Fibroblast of skin of right quadriceps (primary cell): ENCODE results near the gene NUB1.

Experiments
- DNase-seq: peaks from one replicate; pipeline ENCODE4 v3.0.0-alpha.2; 2013

NUB1 gene

DNA sequence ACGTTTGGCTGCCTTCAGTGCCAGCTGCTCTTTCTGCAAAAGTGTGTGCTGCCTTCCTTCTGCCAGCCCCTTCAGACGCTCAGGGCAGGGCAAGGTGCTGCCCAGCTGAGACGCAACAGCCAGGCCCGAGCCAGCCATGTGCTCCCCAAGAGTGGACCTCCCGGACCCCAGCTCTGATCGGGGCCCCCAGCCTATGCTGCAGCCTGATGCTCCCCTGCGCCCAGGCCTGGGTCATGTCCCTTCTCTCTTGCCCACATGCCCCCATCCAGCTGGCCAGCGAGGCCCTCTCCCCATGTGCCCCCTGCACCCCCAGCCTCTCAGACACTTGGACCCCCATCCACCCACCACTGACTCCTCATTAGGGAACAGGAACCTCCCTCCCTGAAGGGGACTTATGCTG is 50.4 kb downstream of the NUB1 start:
- no peak for DNase-seq

- no peak for DNase-seq
Observed at GRCh38 chr7:151392426-151392825, 50.8 kb downstream of the NUB1 start.

GRCh38 chr7:151393031-151393977 is 51.7 kb downstream of the NUB1 start:
- no peak for DNase-seq

DNA sequence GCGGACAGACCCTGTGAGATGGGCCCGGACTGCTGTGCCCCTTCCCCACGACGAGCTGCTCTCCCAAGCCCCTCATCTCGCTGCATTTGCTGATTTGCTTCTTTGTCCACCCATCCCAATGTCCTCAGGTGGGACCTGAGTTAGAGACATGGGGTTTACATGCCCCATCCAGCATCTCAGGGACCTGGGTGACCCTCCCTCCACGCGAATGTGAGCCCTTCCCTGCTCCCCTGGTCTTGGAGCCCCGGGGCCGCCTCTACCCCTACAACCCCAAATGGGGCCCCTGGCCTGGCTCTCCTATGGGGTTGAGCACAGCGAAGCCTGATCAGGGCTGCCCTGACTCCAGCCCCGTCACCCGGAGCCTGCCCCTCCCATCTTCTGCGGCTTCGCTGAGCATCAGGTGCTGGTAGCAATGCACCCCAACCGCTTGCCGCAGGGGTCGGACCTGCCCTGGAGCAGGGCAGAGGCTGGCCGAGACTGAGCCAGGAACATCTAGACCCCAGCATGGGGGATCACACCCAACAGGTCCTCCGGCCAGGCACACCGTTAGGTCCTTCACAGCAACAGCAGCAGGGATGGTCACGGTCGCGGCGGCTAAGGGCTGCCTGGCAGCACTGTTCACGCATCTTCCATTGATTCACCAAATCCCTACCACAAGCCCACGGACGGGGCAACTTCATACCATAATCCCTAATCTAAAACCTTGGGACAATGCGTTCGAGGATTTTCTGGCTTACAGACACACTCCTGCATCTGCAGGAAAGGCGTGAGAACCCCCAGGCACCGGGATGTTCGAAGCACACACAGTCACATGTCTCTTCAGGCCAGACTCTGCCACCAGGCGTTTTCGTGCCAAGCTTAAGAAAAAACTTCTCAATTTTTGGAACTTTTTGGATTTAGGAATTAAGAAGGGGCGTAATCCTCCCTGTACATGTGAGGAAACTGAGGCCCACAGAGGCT is 52.7 kb downstream of the NUB1 start:
- DNase-seq = no peak

DNA sequence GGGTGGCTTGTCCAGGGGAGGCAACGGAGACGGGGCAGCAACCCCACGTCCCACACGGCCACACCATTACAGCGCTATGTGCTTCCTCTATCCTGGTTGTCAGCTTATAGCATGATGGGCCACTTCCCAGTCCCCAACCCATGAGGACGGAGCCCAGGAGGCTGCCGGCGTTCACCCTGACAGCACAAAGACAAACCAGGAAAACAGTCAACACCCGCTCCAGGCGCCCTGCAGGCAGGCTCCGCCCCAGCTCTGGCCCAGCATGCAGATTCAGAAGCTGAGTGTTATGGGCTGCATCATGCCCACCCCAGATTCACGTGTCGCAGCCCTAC is 53.4 kb downstream of the NUB1 start:
- DNase-seq = no peak

- no peak for DNase-seq
Observed at GRCh38 chr7:151396328-151396970, 54.8 kb downstream of the NUB1 start.

DNA sequence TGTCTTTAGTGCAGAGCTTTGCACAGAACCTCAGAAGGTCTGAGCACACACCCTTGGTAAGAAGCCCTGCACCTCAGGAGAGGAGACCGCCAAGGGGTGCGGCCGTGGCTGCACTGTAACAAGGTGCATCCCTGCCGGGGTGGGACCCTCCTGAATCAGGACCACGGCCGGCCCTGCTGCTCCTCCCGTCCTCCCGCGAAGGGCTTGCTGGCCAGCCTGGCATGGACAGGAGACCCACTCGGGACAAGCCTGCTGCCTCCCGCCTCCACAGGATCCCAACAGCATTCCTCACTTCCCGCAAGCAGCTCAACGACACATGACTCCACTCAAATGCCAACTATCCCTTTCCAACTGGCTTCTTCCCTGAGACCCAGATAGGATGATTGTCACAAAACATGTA is 55.4 kb downstream of the NUB1 start:
- DNase-seq = no peak

GRCh38 chr7:151398446-151399304 is 57.1 kb downstream of the NUB1 start:
- no peak for DNase-seq

DNA sequence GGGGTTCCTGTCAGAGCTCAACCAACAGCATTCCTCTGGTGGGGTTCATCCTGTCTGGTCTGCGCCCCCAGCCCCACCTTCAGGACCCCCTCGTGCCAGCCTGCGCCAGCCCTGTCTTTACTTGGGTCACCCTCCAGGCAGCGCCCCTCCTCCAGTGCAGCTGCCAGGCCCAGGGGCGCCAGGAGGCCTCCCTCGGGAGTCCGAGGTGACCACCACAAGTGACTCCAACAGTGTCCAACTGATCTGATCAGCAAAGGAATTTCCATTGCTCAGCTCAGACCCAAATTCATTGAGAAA is 57.6 kb downstream of the NUB1 start:
- no peak for DNase-seq

DNA sequence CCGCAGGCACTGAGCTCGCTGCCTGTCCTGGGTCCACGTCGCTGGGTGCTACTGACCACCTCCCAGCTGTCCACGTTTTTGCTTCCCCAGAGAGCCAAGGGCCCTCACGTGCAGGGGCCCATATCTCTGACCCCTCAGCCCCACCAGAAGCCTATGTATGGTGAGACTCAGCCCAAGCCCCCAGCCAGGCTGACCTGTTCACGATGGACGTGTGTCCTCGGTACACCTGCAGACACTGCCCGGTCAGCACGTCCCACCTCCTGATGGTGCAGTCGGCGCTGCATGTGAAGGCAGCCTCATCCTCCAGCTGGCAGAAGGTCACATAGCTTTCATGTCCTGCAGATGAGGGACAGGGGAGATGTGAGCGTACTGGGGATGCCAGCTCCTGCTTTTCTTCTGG is 58.3 kb downstream of the NUB1 start:
- DNase-seq = no peak

GRCh38 chr7:151400626-151401315 is 59.2 kb downstream of the NUB1 start:
- DNase-seq = no peak

- no peak for DNase-seq
Observed at GRCh38 chr7:151402029-151402835, 60.6 kb downstream of the NUB1 start.

- no peak for DNase-seq
Observed at GRCh38 chr7:151403764-151404163, 62.2 kb downstream of the NUB1 start.

DNA sequence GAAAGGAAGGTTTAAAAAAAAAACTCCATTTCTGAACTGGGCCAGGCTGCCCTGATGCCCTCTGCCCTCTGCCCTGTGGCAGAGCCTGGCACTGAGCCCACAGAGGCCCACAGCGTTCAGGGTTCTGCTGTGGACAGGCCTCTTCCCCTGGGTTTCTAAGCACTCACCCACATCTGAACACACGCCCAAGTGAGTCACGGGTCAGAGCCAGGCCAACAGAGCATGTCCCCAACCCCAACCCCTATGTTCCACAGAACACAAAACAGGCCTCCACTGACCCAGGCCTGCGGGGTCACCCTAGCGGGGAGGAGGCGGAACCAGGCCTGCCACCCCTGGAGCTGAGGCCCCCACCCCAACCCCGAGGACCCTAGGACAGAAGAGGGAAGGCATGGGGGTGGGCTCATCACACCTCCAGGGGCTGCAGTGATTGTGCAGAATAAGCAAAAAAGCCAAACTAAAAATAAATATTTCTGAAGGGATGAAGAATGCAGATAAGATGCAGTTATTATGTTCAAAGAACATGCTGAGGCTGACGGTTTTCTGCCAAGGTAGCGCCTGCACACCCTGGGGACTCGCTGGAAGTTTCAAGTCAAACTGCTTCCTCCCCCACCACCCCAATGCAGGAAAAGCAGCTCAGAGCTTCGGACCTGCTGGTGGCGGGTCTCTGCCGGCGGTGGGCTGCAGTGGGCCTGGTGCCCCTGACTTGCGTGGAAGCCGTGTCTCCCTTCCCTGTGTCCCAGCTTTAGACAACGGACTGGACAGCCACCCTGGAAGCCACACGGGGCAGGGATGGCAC is 62.8 kb downstream of the NUB1 start:
- DNase-seq = no peak

- DNase-seq = no peak
Observed at GRCh38 chr7:151405056-151405455, 63.4 kb downstream of the NUB1 start.

- DNase-seq = no peak
Observed at GRCh38 chr7:151405588-151405987, 64.0 kb downstream of the NUB1 start.

GRCh38 chr7:151406051-151406875 is 64.7 kb downstream of the NUB1 start:
- DNase-seq = no peak

DNA sequence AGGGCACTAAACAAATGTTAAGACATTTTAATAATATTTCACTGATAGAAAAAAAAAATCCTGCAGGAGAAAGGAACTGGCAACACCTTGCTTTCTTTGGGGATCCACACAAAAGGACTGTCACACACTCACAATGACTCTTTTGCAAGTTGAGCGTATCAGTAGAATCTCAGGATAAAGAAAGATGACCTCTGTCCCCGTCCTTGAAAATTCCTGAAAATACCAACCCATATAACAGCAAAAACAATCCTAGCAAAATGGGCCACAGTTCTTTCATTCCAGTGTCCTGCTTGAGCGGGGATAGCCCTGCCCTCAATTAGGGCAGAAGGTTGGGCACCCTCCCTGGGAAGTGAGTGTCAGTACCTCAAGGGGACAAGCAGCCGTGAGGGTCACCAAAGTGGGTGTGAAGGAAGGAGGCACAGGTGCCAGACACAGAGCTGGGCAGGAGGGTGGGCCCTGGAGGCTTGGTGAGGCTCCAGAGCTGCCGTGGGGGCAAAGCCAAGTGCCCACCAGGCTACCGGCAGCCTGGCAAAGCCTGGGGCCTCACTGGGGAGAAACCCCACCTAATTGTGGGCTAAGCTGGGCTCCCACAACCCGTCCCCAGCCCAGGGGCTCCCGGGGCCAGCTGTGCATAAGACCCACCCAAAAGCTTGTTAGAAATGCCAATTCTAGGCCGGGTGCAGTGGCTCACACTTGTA is 65.4 kb downstream of the NUB1 start:
- no peak for DNase-seq

GRCh38 chr7:151408498-151408838 is 66.9 kb downstream of the NUB1 start:
- no peak for DNase-seq
